LNCAP (cell line): ENCODE measurements around the gene EWSR1.

ENCODE experiments used
- CTCF ChIP-seq: fragments of 450-650 bp; IDR thresholded peaks from 2 replicates; pipeline ENCODE4 v1.5.1; 2017; ENCODE audit warnings: mild to moderate bottlenecking

EWSR1 gene

GRCh38 chr22:29265929-29266328 is 2.1 kb upstream of the EWSR1 start:
- no peak for TF ChIP-seq CTCF

- no peak for TF ChIP-seq CTCF
Measured at GRCh38 chr22:29266564-29267461, 1.3 kb upstream of the EWSR1 start.

- TF ChIP-seq CTCF, result no peak
Measured at GRCh38 chr22:29267462-29267857, 608 bp upstream of the EWSR1 start.

- no peak for TF ChIP-seq CTCF
Measured at GRCh38 chr22:29268511-29269229, 602 bp downstream of the EWSR1 start.

- no peak for TF ChIP-seq CTCF
Measured at GRCh38 chr22:29269230-29269604, 1.1 kb downstream of the EWSR1 start.

- TF ChIP-seq CTCF, result no peak
Measured at GRCh38 chr22:29269731-29270474, 1.8 kb downstream of the EWSR1 start.

- no peak for TF ChIP-seq CTCF
Measured at GRCh38 chr22:29270475-29271271, 2.6 kb downstream of the EWSR1 start.
